Naive thymus-derived CD8-positive, alpha-beta T cell (primary cell): ENCODE results near the gene TUBD1. TPM values are rescaled to one million over a fixed set of nuclear protein-coding genes. Genes with fewer than 3 reads are reported as not detected.
"Not testable (repeated sequence)": the region's sequence is repeated elsewhere in the genome, so short reads cannot be mapped to it uniquely, and the experiment has no call there.

Experiments
- ATAC-seq, 2 donors: fragments of 150-1000 bp; cut with Tn5 transposase in 1 of 2; sonication (Bioruptor Pico), chemical (Tn5 transposase) in 1 of 2; 1 replicate in 1 of 2; 2 replicates in 1 of 2; pipeline ENCODE4 v1.10.0; 2021; ENCODE audit warnings: mild to moderate bottlenecking in 2 of 2, moderate library complexity in 2 of 2
- POLR2A ChIA-PET: fragments of 350-600 bp; sonication (Branson Sonifier 250); formaldehyde crosslinking; loops from one replicate; lab custom pipeline; 2021; ENCODE audit warnings: antibody characterized with exemption; lab: Charles Lee
- DNase-seq, 10 donors: peaks; one replicate each; pipeline versions ENCODE4 v3.0.0 to v3.0.0-alpha.2; 2020 to 2022
- H3K27ac Mint-ChIP-seq, 10 donors: one replicate each; pipeline ENCODE4 v1.8.0; 2020 to 2022; ENCODE audit warnings: mild to moderate bottlenecking in 10 of 10, mixed read lengths in 10 of 10, moderate library complexity in 4 of 10, inconsistent platforms in 1 of 10
- H3K27me3 Mint-ChIP-seq, 5 donors: one replicate each; pipeline ENCODE4 v1.8.0; 2021 to 2022; ENCODE audit warnings: mixed read lengths in 5 of 5
- H3K36me3 Mint-ChIP-seq, 3 donors: one replicate each; pipeline ENCODE4 v1.8.0; 2020 to 2022; ENCODE audit warnings: mixed read lengths in 3 of 3, mild to moderate bottlenecking in 2 of 3, inconsistent platforms in 1 of 3
- H3K4me1 Mint-ChIP-seq, 4 donors: one replicate each; pipeline ENCODE4 v1.8.0; 2021 to 2022; ENCODE audit warnings: mixed read lengths in 4 of 4
- H3K4me3 Mint-ChIP-seq, 10 donors: one replicate each; pipeline ENCODE4 v1.8.0; 2020 to 2022; ENCODE audit warnings: mild to moderate bottlenecking in 10 of 10, mixed read lengths in 10 of 10, moderate library complexity in 6 of 10, inconsistent platforms in 1 of 10
- H3K9me3 Mint-ChIP-seq, 9 donors: one replicate each; pipeline ENCODE4 v1.8.0; 2020 to 2022; ENCODE audit warnings: mixed read lengths in 9 of 9, mild to moderate bottlenecking in 3 of 9, inconsistent platforms in 1 of 9, moderate library complexity in 1 of 9
- polyA plus RNA-seq, 3 donors: library from polyadenylated mRNA; unstranded; fragments of 300-500 nt; fragmentation: Illumina TruSeq; gene quantifications; one replicate each; pipeline ENCODE4 v1.2.3, GENCODE V29; 2021
- total RNA-seq, 8 experiments: library from RNA in 2 of 8; stranded (reverse) in 2 of 8; gene quantifications; one replicate each; pipeline ENCODE4 v1.2.3 and lab custom pipeline; 2021 to 2026

The TUBD1 gene
- total RNA-seq (10 to 100 TPM; 33.5 to 36.7 TPM), polyA plus RNA-seq (10 to 100 TPM; 16.9 to 24.0 (median 17.0) TPM), total RNA-seq (lab: John Stamatoyannopoulos, UW) (9.2 to 28.4 (median 13.0) reads per million in 6 experiments)

- peak within 1 kb of the TSS; percentile 98 to 100 (median 99) for H3K27ac Mint-ChIP-seq
- no peaks in the 10 kb centered on the region for H3K9me3 Mint-ChIP-seq
- peak within 1 kb of the TSS; percentile 97 to 100 (median 100) for H3K4me3 Mint-ChIP-seq
- H3K4me1 Mint-ChIP-seq: peaks cover 24 to 69% (median 62%) of the 10 kb centered on the region in 4 donors
- peak; percentile 88 to 99 (median 98) for DNase-seq
- peak; percentile 92 to 93 for ATAC-seq
- H3K27me3 Mint-ChIP-seq: no peaks in the 10 kb centered on the region
- POLR2A ChIA-PET: interaction anchor here (0.6 to 2.4 kb wide), 10 partner anchors 9 to 1636 kb away, joined by 3 to 19 read pairs (median 3); partner anchors contain the start of genes CLTC and RNFT1
- peaks cover 5 to 37% (median 7%) of the 10 kb centered on the region in 3 donors for H3K36me3 Mint-ChIP-seq
These were observed at the start of gene TUBD1, which contains the start of gene RPS6KB1 for GRCh38 chr17:59892924-59893675. TSS of gene TUBD1 (minus strand) at chr17:59892943. CDS start at chr17:59891002, 1,941 bp downstream. TSS of gene RPS6KB1 (plus strand) at chr17:59893121. CDS start at chr17:59893185, 64 bp downstream.

GRCh38 chr17:59941131-59941530 is 48.4 kb upstream of the TUBD1 start:
- H3K27ac Mint-ChIP-seq: no peak overlapping the region
- peaks cover 0 to 88% (median 12%) of the 10 kb centered on the region in 3 donors for H3K36me3 Mint-ChIP-seq
- H3K9me3 Mint-ChIP-seq: no peaks in the 10 kb centered on the region
- no peaks in the 10 kb centered on the region for H3K27me3 Mint-ChIP-seq
- DNase-seq: no peak
- no peak for ATAC-seq
- peaks cover 0 to 3% (median 1%) of the 10 kb centered on the region in 4 donors for H3K4me1 Mint-ChIP-seq
- no peak overlapping the region for H3K4me3 Mint-ChIP-seq
- POLR2A ChIA-PET: no interaction called here

- POLR2A ChIA-PET, DNase-seq: not testable (repeated sequence)
These were observed 48.0 kb upstream of the TUBD1 start for GRCh38 chr17:59940697-59941096.

GRCh38 chr17:59933317-59933716 is 40.6 kb upstream of the TUBD1 start:
- ATAC-seq, H3K4me1 Mint-ChIP-seq, POLR2A ChIA-PET, H3K9me3 Mint-ChIP-seq, H3K27me3 Mint-ChIP-seq, H3K4me3 Mint-ChIP-seq, DNase-seq: not testable (repeated sequence)
- Mint-ChIP-seq H3K27ac (peak overlapping the region in 2 of 10 donors; percentile 6 to 15), H3K36me3 (peaks cover 0 to 95% (median 16%) of the 10 kb centered on the region in 3 donors)

More at GRCh38 chr17:59940697-59941096, 48.0 kb upstream of the TUBD1 start:
- Mint-ChIP-seq H3K27ac (peak overlapping the region in 2 of 10 donors; percentile 8 to 67), H3K36me3 (peaks cover 0 to 88% (median 13%) of the 10 kb centered on the region in 3 donors)
- H3K27me3 Mint-ChIP-seq, ATAC-seq, H3K9me3 Mint-ChIP-seq, H3K4me3 Mint-ChIP-seq, H3K4me1 Mint-ChIP-seq: not testable (repeated sequence)

DNA sequence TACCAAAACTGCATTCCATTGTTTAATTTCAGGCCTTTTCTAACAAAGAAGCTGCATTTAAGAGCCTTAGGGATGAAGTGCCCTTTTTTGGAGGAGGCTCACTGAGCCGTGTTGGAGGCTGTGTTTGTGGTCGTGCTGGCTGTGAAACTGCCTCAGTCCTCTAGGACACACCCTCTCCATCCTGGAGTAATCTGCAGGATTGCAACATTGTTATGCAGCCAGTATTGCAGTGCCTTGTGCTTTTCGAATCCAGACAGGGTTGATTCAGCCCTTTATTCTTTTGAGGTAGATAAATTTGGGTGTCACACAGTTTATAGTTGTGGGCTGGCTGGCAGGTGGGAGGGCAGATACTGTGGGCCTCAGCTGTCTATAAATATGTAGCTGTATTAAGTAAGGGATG is 38.0 kb upstream of the TUBD1 start:
- H3K9me3 Mint-ChIP-seq, H3K27ac Mint-ChIP-seq, DNase-seq, H3K4me3 Mint-ChIP-seq, ATAC-seq, H3K4me1 Mint-ChIP-seq, H3K27me3 Mint-ChIP-seq, POLR2A ChIA-PET: not testable (repeated sequence)
- H3K36me3 Mint-ChIP-seq: peaks cover 0 to 95% (median 8%) of the 10 kb centered on the region in 3 donors

DNA sequence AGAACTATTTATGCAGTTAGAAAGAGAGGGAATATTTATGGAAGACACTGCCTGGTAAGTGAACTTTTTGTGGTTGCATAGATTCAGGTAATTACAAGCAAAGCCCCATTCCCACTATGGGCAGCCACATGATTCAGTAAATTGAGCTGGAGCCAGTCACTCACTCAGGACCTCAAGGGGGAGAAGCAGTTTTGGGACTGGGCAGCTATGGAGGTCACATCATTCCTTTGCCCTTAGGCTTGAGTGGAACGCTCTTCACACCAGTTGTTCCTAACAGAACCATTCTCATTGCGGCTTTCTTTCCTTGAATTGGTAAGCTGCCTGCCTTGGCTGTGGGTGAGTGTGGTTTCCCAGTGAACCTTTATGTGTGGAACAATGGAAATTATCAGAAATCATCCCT is 37.4 kb upstream of the TUBD1 start:
- POLR2A ChIA-PET, ATAC-seq, H3K4me3 Mint-ChIP-seq, H3K9me3 Mint-ChIP-seq, DNase-seq, H3K4me1 Mint-ChIP-seq, H3K27me3 Mint-ChIP-seq: not testable (repeated sequence)
- peaks cover 0 to 96% (median 8%) of the 10 kb centered on the region in 3 donors for H3K36me3 Mint-ChIP-seq
- peak overlapping the region in 1 of 10 donors; percentile 52 for H3K27ac Mint-ChIP-seq

DNA sequence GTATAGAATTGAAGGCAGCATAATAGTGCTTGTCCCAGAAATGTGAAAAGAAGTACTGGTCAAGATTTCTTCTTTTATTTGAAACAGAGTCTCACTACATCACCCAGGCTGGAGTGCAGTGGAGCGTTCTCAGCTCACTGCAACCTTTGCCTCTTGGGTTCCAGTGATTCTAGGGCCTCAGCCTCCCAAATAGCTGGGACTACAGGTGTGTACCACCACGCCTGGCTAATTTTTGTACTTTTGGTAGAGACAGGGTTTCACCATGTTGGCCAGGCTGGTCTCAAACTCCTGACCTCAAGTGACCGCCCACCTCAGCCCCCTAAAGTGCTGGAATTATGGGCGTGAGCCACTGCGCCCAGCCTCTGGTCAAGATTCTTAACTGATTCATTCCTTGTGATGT is 27.9 kb upstream of the TUBD1 start:
- H3K4me1 Mint-ChIP-seq, H3K27me3 Mint-ChIP-seq, H3K9me3 Mint-ChIP-seq, H3K4me3 Mint-ChIP-seq, DNase-seq, H3K27ac Mint-ChIP-seq, ATAC-seq: not testable (repeated sequence)
- H3K36me3 Mint-ChIP-seq: peaks cover 0 to 88% (median 9%) of the 10 kb centered on the region in 3 donors
- POLR2A ChIA-PET: interaction anchor here (0.6 kb wide), 1 partner anchor 16 kb away, joined by 4 read pairs; no protein-coding TSS in a partner anchor

DNA sequence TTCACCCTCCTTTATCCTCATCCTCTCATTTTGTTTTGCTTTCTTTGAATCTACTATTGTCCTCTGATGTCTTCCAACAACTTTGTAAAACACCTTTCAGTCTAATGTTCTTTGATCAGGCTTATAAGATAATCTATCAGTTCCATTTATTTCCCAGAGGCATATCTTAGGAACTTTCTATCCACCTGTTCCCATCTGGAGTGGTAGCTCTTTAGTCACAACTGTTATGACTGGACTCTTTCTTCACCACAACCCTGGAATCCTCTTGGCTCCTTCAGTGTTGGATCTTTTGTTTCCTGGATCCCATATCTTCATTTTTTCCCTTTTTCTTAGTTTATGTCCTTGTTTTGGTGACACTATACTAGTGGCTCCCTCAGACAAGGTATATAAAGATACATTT is 23.7 kb upstream of the TUBD1 start:
- Mint-ChIP-seq H3K36me3 (peaks cover 0 to 88% (median 14%) of the 10 kb centered on the region in 3 donors), H3K4me1 (peaks cover 0 to 7% (median 3%) of the 10 kb centered on the region in 4 donors), H3K27me3 (no peaks in the 10 kb centered on the region), H3K9me3 (no peaks in the 10 kb centered on the region), H3K27ac (peak overlapping the region in 2 of 10 donors; percentile 26 to 86), H3K4me3 (no peak overlapping the region)
- no peak for ATAC-seq
- no peak for DNase-seq
- POLR2A ChIA-PET: no interaction called here

GRCh38 chr17:59914274-59914854 is 21.6 kb upstream of the TUBD1 start:
- H3K27me3 Mint-ChIP-seq: no peaks in the 10 kb centered on the region
- peak in 4 of 10 donors; percentile 20 to 49 (median 46) for DNase-seq
- peak; percentile 50 to 52 for ATAC-seq
- no peaks in the 10 kb centered on the region for H3K9me3 Mint-ChIP-seq
- peaks cover 0 to 9% (median 2%) of the 10 kb centered on the region in 4 donors for H3K4me1 Mint-ChIP-seq
- H3K4me3 Mint-ChIP-seq: no peak overlapping the region
- H3K36me3 Mint-ChIP-seq: peaks cover 0 to 79% (median 9%) of the 10 kb centered on the region in 3 donors
- H3K27ac Mint-ChIP-seq: peak overlapping the region in 1 of 10 donors; percentile 40
- POLR2A ChIA-PET: no interaction called here

- no peak for ATAC-seq
- POLR2A ChIA-PET: interaction anchor here (0.5 kb wide), 1 partner anchor 403 kb away, joined by 4 read pairs; no protein-coding TSS in a partner anchor
These were observed 14.7 kb upstream of the TUBD1 start for GRCh38 chr17:59907467-59907866.

GRCh38 chr17:59903455-59903854 is 10.7 kb upstream of the TUBD1 start:
- POLR2A ChIA-PET: interaction anchor here (0.6 kb wide), 1 partner anchor 316 kb away, joined by 4 read pairs; no protein-coding TSS in a partner anchor
- Mint-ChIP-seq H3K36me3 (peaks cover 0 to 45% (median 3%) of the 10 kb centered on the region in 3 donors), H3K4me1 (peaks cover 6 to 51% (median 31%) of the 10 kb centered on the region in 4 donors), H3K4me3 (no peak overlapping the region), H3K9me3 (no peaks in the 10 kb centered on the region), H3K27ac (peak overlapping the region in 5 of 10 donors; percentile 1 to 73 (median 7)), H3K27me3 (no peaks in the 10 kb centered on the region)
- no peak for DNase-seq
- no peak for ATAC-seq

More at GRCh38 chr17:59907467-59907866, 14.7 kb upstream of the TUBD1 start:
- H3K27me3 Mint-ChIP-seq: no peaks in the 10 kb centered on the region
- H3K4me3 Mint-ChIP-seq: no peak overlapping the region
- H3K36me3 Mint-ChIP-seq: peaks cover 0 to 56% (median 3%) of the 10 kb centered on the region in 3 donors
- no peak for DNase-seq
- no peak overlapping the region for H3K27ac Mint-ChIP-seq
- H3K9me3 Mint-ChIP-seq: no peaks in the 10 kb centered on the region
- peaks cover 4 to 37% (median 16%) of the 10 kb centered on the region in 4 donors for H3K4me1 Mint-ChIP-seq

DNA sequence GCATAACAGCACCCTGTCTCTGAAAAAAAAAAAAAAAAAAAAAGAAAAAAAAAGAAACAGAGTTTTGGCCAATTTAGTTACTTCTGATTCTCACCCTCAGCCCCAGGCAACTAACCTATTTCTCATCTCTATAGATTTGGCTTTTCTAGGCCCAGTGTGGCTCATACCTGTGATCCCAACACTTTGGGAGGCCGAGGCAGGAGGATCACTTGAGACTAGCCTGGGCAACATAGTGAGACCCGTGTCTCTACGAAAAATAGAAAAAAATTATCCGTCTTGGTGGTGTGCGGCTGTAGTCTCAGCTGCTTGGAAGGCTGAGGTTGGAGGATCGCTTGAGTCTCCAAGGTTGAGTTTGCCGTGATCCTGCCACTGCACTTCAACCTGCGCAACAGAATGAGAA is 8.9 kb upstream of the TUBD1 start:
- no peak overlapping the region for H3K27ac Mint-ChIP-seq
- POLR2A ChIA-PET: no interaction called here
- ATAC-seq (no peak), DNase-seq (no peak)
- H3K27me3 Mint-ChIP-seq: no peaks in the 10 kb centered on the region
- H3K36me3 Mint-ChIP-seq: peaks cover 0 to 30% (median 3%) of the 10 kb centered on the region in 3 donors
- peaks cover 6 to 57% (median 38%) of the 10 kb centered on the region in 4 donors for H3K4me1 Mint-ChIP-seq
- no peaks in the 10 kb centered on the region for H3K9me3 Mint-ChIP-seq
- H3K4me3 Mint-ChIP-seq: no peak overlapping the region
